K562 (cell line): ENCODE results near the gene NOSTRIN. TPM values are rescaled to one million over a fixed set of nuclear protein-coding genes. Genes with fewer than 3 reads are reported as not detected.
A peak's percentile ranks its signal among the peaks of the same experiment; 100 is the strongest.

Experiments used
- CCNT2 ChIP-seq: IDR thresholded peaks from 2 replicates; pipeline ENCODE4 v1.6.1; 2011; ENCODE audit warnings: borderline replicate concordance, low read depth, mild to moderate bottlenecking, moderate library complexity, mixed read lengths, low read length; ENCODE audit not compliant: insufficient read length; ENCODE audit errors: extremely low read depth
- CTCFL ChIP-seq: IDR thresholded peaks from 2 replicates; pipeline ENCODE4 v1.6.1; 2011; ENCODE audit warnings: borderline replicate concordance, low read depth, mild to moderate bottlenecking, moderate library complexity, low read length; ENCODE audit not compliant: insufficient read depth, poor library complexity, severe bottlenecking
- E2F8 ChIP-seq: fragments of 450-650 bp; IDR thresholded peaks from 2 replicates; pipeline ENCODE4 v1.7.1; 2018; ENCODE audit warnings: mild to moderate bottlenecking, low read depth; ENCODE audit not compliant: partially characterized antibody
- E4F1 ChIP-seq: fragments of 250-450 bp; sonication (Bioruptor Pico); IDR thresholded peaks from 2 replicates; pipeline ENCODE4 v1.5.0; 2021; ENCODE audit warnings: mild to moderate bottlenecking, borderline replicate concordance
- ELF4 ChIP-seq: fragments of 450-650 bp; formaldehyde crosslinking; IDR thresholded peaks from 2 replicates; pipeline ENCODE4 v1.4.0; 2022; ENCODE audit warnings: missing genetic modification characterization
- ESRRA ChIP-seq: fragments of 450-650 bp; IDR thresholded peaks from 2 replicates; pipeline ENCODE4 v1.6.1; 2014; ENCODE audit warnings: low read depth, mild to moderate bottlenecking, moderate library complexity, borderline replicate concordance
- ETV6 ChIP-seq, 3 experiments: fragments of 150-350 bp in 1 of 3; sonication (generic) in 1 of 3; formaldehyde crosslinking in 1 of 3; IDR thresholded peaks; 2 replicates each; pipeline versions ENCODE4 v1.6.1 to v1.8.0; 2014 to 2022; ENCODE audit warnings: borderline replicate concordance in 2 of 3, low read depth in 2 of 3, antibody characterized with exemption in 1 of 3, low read length in 1 of 3, mild to moderate bottlenecking in 1 of 3, missing genetic modification reagents in 1 of 3
- GTF2F1 ChIP-seq: IDR thresholded peaks from 2 replicates; pipeline ENCODE4 v1.6.1; 2011; ENCODE audit warnings: low read depth, low read length, improper control_type of control experiment
- MTF1 ChIP-seq: fragments of 250-450 bp; sonication (Bioruptor Pico); IDR thresholded peaks from 2 replicates; pipeline ENCODE4 v1.9.0; 2021; ENCODE audit warnings: moderate library complexity, mild to moderate bottlenecking, inconsistent platforms, borderline replicate concordance
- TAF9B ChIP-seq: fragments of 450-650 bp; IDR thresholded peaks from 2 replicates; pipeline ENCODE4 v1.6.1; 2018; ENCODE audit warnings: mild to moderate bottlenecking; ENCODE audit not compliant: partially characterized antibody
- TAL1 ChIP-seq: fragments of 450-650 bp; IDR thresholded peaks from 2 replicates; pipeline ENCODE4 v1.6.1; 2016; ENCODE audit warnings: mild to moderate bottlenecking
- U2AF1 ChIP-seq: fragments of 200-400 bp; formaldehyde crosslinking; optimal IDR thresholded peaks from 2 replicates; pipeline ENCODE3; 2017; ENCODE audit warnings: mild to moderate bottlenecking, low read depth, low read length, moderate library complexity
- U2AF2 ChIP-seq: fragments of 200-400 bp; formaldehyde crosslinking; optimal IDR thresholded peaks from 2 replicates; pipeline ENCODE3; 2017; ENCODE audit warnings: low read depth, mild to moderate bottlenecking, low read length
- ZNF197 ChIP-seq: fragments of 200-800 bp; sonication (Bioruptor generic); IDR thresholded peaks from 2 replicates; pipeline ENCODE4 v1.6.1; 2016; ENCODE audit warnings: low read depth, missing genetic modification characterization, missing compliant biosample characterization
- ZSCAN32 ChIP-seq: fragments of 450-650 bp; formaldehyde crosslinking; IDR thresholded peaks from 2 replicates; pipeline ENCODE4 v1.4.0; 2020; ENCODE audit warnings: mild to moderate bottlenecking, moderate library complexity
- polyA plus RNA-seq, 8 experiments: library from polyadenylated mRNA; depleted of rRNA in 4 of 8; stranded (reverse) in 5 of 8; unstranded in 3 of 8; fragments of >200 nt; fragmentation: Nextera tagmentation in 2 of 8; fragmentation: Illumina TruSeq in 1 of 8; extraction: Ambion mirVana in 2 of 8; extraction: Trizol in 1 of 8; gene quantifications; 2 replicates each; pipeline versions ENCODE4 v1.2.1 to v1.2.3, GENCODE V29; 2011 to 2014; ENCODE audit warnings: inconsistent platforms in 1 of 8, missing spikeins in 1 of 8
- total RNA-seq, 7 experiments: library from RNA; depleted of rRNA in 6 of 7; stranded (reverse); fragments of >200 nt in 6 of 7; fragmentation: Illumina TruSeq in 2 of 7; extraction: Trizol in 2 of 7; gene quantifications; 2 replicates each; pipeline versions ENCODE4 v1.2.1 to v1.2.3, GENCODE V29; 2011 to 2021; ENCODE audit warnings: low replicate concordance in 1 of 7
- TF ChIP-seq, protein P1 (sequence below): sonication (generic); formaldehyde crosslinking; IDR thresholded peaks from 2 replicates; pipeline ENCODE4 v1.9.0; 2022; ENCODE audit warnings: mild to moderate bottlenecking, missing genetic modification reagents
- TF ChIP-seq, protein P2 (sequence below): sonication (generic); formaldehyde crosslinking; IDR thresholded peaks from 2 replicates; pipeline ENCODE4 v1.8.0; 2022; ENCODE audit warnings: mild to moderate bottlenecking, low read depth, missing genetic modification reagents

The NOSTRIN gene
- total and polyA plus RNA-seq, 9 of the 15 experiments (the other 6 are each of a cell fraction or from before 2014, with no cell fraction given) = 26.7 to 82.9 (median 56.3) TPM

GRCh38 chr2:168796583-168797285 lies 5.7 kb upstream of the NOSTRIN start (continued):
- TF ChIP-seq E4F1 (no peak), TAL1 (peak; percentile 73), ZSCAN32 (CRISPR knock-in tag) (0 out of 2 replicates have a peak, but pooled peaks have one; percentile 28), ZNF197 (peak; percentile 77), U2AF1 (no peak), ESRRA (peak; percentile 62; the same call in 1 of the 2 replicates), ELF4 (CRISPR knock-in tag) (peak; percentile 64; the same call in 1 of the 2 replicates), CCNT2 (no peak), CTCFL (no peak), MTF1 (CRISPR knock-in tag) (no peak), ETV6 (IDR thresholded peaks at IDR 0.05; ENCODE audit: borderline replicate concordance in 1 of 2, low read depth in 2 of 2, low read length in 1 of 2) (peak in 1 of 2 experiments; percentile 68; a peak in 1 of 4 replicates), ETV6 (CRISPR knock-in tag; IDR thresholded peaks at IDR 0.05; ENCODE audit: borderline replicate concordance) (no peak), GTF2F1 (no peak), E2F8 (no peak), TAF9B (no peak), U2AF2 (no peak)
- TF ChIP-seq, protein P1, sequence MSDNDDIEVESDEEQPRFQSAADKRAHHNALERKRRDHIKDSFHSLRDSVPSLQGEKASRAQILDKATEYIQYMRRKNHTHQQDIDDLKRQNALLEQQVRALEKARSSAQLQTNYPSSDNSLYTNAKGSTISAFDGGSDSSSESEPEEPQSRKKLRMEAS (CRISPR knock-in tag) = no peak
- TF ChIP-seq, protein P2, sequence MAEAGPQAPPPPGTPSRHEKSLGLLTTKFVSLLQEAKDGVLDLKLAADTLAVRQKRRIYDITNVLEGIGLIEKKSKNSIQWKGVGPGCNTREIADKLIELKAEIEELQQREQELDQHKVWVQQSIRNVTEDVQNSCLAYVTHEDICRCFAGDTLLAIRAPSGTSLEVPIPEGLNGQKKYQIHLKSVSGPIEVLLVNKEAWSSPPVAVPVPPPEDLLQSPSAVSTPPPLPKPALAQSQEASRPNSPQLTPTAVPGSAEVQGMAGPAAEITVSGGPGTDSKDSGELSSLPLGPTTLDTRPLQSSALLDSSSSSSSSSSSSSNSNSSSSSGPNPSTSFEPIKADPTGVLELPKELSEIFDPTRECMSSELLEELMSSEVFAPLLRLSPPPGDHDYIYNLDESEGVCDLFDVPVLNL (CRISPR knock-in tag) = no peak
